HepG2 (cell line): Measurements from ENCODE around the gene IER2. TPM values are rescaled to one million over a fixed set of nuclear protein-coding genes. Genes with fewer than 3 reads are reported as not detected.

Experiments used
- ATAC-seq: fragments of 200-7000 bp; cut with Tn5 transposase; 3 replicates; pipeline ENCODE4 v1.9.1; 2020; ENCODE audit warnings: mild to moderate bottlenecking, moderate library complexity
- BruUV-seq: library from RNA; stranded (reverse); fragments of 400-500 nt; replicated peaks from 2 replicates; lab custom pipeline; 2021; lab: Mats Ljungman, UMichigan
- CTCF ChIA-PET: fragments of 300-600 bp; formaldehyde crosslinking; extraction: SDS; loops from one replicate; lab custom pipeline; 2021; ENCODE audit warnings: low total read pairs, inconsistent platforms, low intra/inter-chr PET ratio; lab: Yijun Ruan, JAX
- POLR2A ChIA-PET: fragments of 350-600 bp; sonication (Branson Sonifier 250); formaldehyde crosslinking; loops from one replicate; lab custom pipeline; 2020; ENCODE audit warnings: antibody characterized with exemption, inconsistent platforms; lab: Yijun Ruan, JAX
- DNase-seq: peaks from one replicate; pipeline ENCODE4 v3.0.0-alpha.2; 2015; ENCODE audit warnings: low spot score
- FAIRE-seq: peaks from 3 replicates; lab custom pipeline; 2011; peaks lifted over from hg19 to GRCh38; lab: Jason Lieb, UNC
- H2AFZ ChIP-seq: one replicate; pipeline ENCODE4 v1.6.1; 2011; ENCODE audit warnings: low read length, inconsistent platforms
- H3K27ac ChIP-seq: fragments of 300-600 bp; 3 replicates; pipeline ENCODE4 v1.8.0; 2011; ENCODE audit warnings: mixed run types, mild to moderate bottlenecking, mixed read lengths, low read length, inconsistent platforms; ENCODE audit not compliant: insufficient read depth; ENCODE audit errors: extremely low read length
- H3K27me3 ChIP-seq, 2 experiments: fragments of 200-600 bp in 1 of 2; 2 replicates in 1 of 2; 3 replicates in 1 of 2; pipeline versions ENCODE4 v1.6.0 to v1.8.0; 2011; ENCODE audit warnings: low read length in 2 of 2, mild to moderate bottlenecking in 2 of 2, moderate library complexity in 2 of 2, inconsistent platforms in 1 of 2; ENCODE audit not compliant: insufficient read depth in 2 of 2, control insufficient read depth in 1 of 2
- H3K36me3 ChIP-seq, 2 experiments: fragments of 200-600 bp in 1 of 2; replicated peaks in 1 of 2; 2 replicates in 1 of 2; 3 replicates in 1 of 2; pipeline versions ENCODE4 v1.5.1 to v1.8.0; 2011; ENCODE audit warnings: low read length in 2 of 2, inconsistent platforms in 1 of 2; ENCODE audit not compliant: insufficient read depth in 2 of 2, control insufficient read depth in 1 of 2
- H3K4me1 ChIP-seq: 2 replicates; pipeline ENCODE4 v1.5.1; 2012; ENCODE audit warnings: low read length, inconsistent platforms; ENCODE audit not compliant: insufficient read depth
- H3K4me2 ChIP-seq: 2 replicates; pipeline ENCODE4 v1.6.0; 2011; ENCODE audit warnings: low read depth, low read length, inconsistent platforms
- H3K4me3 ChIP-seq, 3 experiments: fragments of 200-600 bp in 1 of 3; sonication (generic), shearing (Covaris generic) in 1 of 3; replicated peaks in 1 of 3; 2 replicates each; pipeline ENCODE4 v1.5.1; 2011 to 2016; ENCODE audit warnings: low read length in 3 of 3, inconsistent platforms in 2 of 3, low read depth in 2 of 3, mild to moderate bottlenecking in 2 of 3, control low read depth in 1 of 3, mixed read lengths in 1 of 3; ENCODE audit not compliant: insufficient read depth in 1 of 3
- H3K79me2 ChIP-seq: one replicate; pipeline ENCODE4 v1.6.1; 2011; ENCODE audit warnings: low read length, inconsistent platforms; ENCODE audit not compliant: insufficient read depth
- H3K9ac ChIP-seq: 2 replicates; pipeline ENCODE4 v1.6.0; 2011; ENCODE audit warnings: mild to moderate bottlenecking, low read depth, low read length, inconsistent platforms; ENCODE audit not compliant: insufficient read depth
- H3K9me3 ChIP-seq: 2 replicates; pipeline ENCODE4 v1.5.1; 2012; ENCODE audit warnings: mild to moderate bottlenecking, low read length
- H4K20me1 ChIP-seq: 2 replicates; pipeline ENCODE4 v1.6.0; 2011; ENCODE audit warnings: inconsistent platforms, mild to moderate bottlenecking, low read length, moderate library complexity; ENCODE audit not compliant: insufficient read depth
- ARID4A ChIP-seq: sonication (generic); formaldehyde crosslinking; IDR thresholded peaks from 2 replicates; pipeline ENCODE4 v1.5.0; 2020; ENCODE audit warnings: mild to moderate bottlenecking, missing genetic modification reagents, borderline replicate concordance
- FOXJ3 ChIP-seq: sonication (generic); formaldehyde crosslinking; IDR thresholded peaks from 2 replicates; pipeline ENCODE4 v1.4.0; 2020; ENCODE audit warnings: missing genetic modification reagents, mild to moderate bottlenecking, borderline replicate concordance
- KDM5A ChIP-seq: fragments of 200-600 bp; sonication (generic); IDR thresholded peaks from 2 replicates; pipeline ENCODE4 v1.7.0; 2018; ENCODE audit warnings: antibody characterized with exemption, mild to moderate bottlenecking, low read length, borderline replicate concordance
- NFE2L2 ChIP-seq: fragments of 150-350 bp; IDR thresholded peaks from 2 replicates; pipeline ENCODE4 v1.6.1; 2014; ENCODE audit warnings: low read length
- PAF1 ChIP-seq: IDR thresholded peaks from 2 replicates; pipeline ENCODE4 v1.6.1; 2016; ENCODE audit warnings: missing genetic modification reagents, missing compliant biosample characterization
- POLR2AphosphoS5 ChIP-seq: IDR thresholded peaks from 2 replicates; pipeline ENCODE4 v1.6.1; 2012; ENCODE audit warnings: low read depth, low read length
- RORA ChIP-seq: sonication (generic); formaldehyde crosslinking; IDR thresholded peaks from 2 replicates; pipeline ENCODE4 v1.5.0; 2020; ENCODE audit warnings: mild to moderate bottlenecking, missing genetic modification reagents, moderate library complexity
- YEATS4 ChIP-seq: sonication (generic); formaldehyde crosslinking; IDR thresholded peaks from 2 replicates; pipeline ENCODE4 v1.4.0; 2020; ENCODE audit warnings: missing genetic modification reagents, borderline replicate concordance
- ZBTB21 ChIP-seq: sonication (generic); formaldehyde crosslinking; IDR thresholded peaks from 2 replicates; pipeline ENCODE4 v1.4.0; 2020; ENCODE audit warnings: missing genetic modification reagents
- ZNF329 ChIP-seq: sonication (generic); formaldehyde crosslinking; IDR thresholded peaks from 2 replicates; pipeline ENCODE4 v1.9.0; 2021; ENCODE audit warnings: low read depth, mild to moderate bottlenecking, missing genetic modification reagents
- ZNF431 ChIP-seq: sonication (generic); formaldehyde crosslinking; IDR thresholded peaks from 2 replicates; pipeline ENCODE4 v1.9.0; 2022; ENCODE audit warnings: missing genetic modification reagents, low read depth, mild to moderate bottlenecking, borderline replicate concordance
- ZNF503 ChIP-seq: sonication (generic); formaldehyde crosslinking; IDR thresholded peaks from 2 replicates; pipeline ENCODE4 v1.4.0; 2020; ENCODE audit warnings: missing genetic modification reagents
- ZNF574 ChIP-seq: sonication (generic); formaldehyde crosslinking; IDR thresholded peaks from 2 replicates; pipeline ENCODE4 v1.4.0; 2020; ENCODE audit warnings: missing genetic modification reagents
- ZNF614 ChIP-seq: IDR thresholded peaks from 2 replicates; pipeline ENCODE4 v1.6.1; 2018; ENCODE audit warnings: missing biosample characterization, missing genetic modification reagents, inconsistent platforms, borderline replicate concordance
- ZNF777 ChIP-seq: sonication (generic); formaldehyde crosslinking; IDR thresholded peaks from 2 replicates; pipeline ENCODE4 v1.4.0; 2020; ENCODE audit warnings: missing genetic modification reagents
- WGBS: methylation state at CpG from one replicate; pipeline ENCODE4 v1.1.6; 2017; ENCODE audit warnings: low lambda C conversion rate; 5-methylcytosine and 5-hydroxymethylcytosine counted together
- in situ Hi-C: cut with HindIII; loops from 2 replicates; pipeline ENCODE4 v1.10.0; 2017; ENCODE audit warnings: low pct_unique_long_range_greater_than_20kb; ENCODE audit not compliant: extremely low pct_ligation_motif_present
- intact Hi-C: fragments of 100-400 bp; cut with micrococcal nuclease; formaldehyde crosslinking; loops from one replicate; pipeline ENCODE4 v1.10.0; 2022; ENCODE audit not compliant: unreplicated experiment
- polyA plus RNA-seq, 8 experiments: library from polyadenylated mRNA; depleted of rRNA in 3 of 8; stranded (reverse) in 7 of 8; unstranded in 1 of 8; fragments of >200 nt; fragmentation: Illumina TruSeq in 4 of 8; extraction: Trizol in 4 of 8; gene quantifications; 2 replicates each; pipeline versions ENCODE4 v1.2.1 to v1.2.3, GENCODE V29; 2011 to 2016; ENCODE audit warnings: low read depth in 4 of 8, missing spikeins in 1 of 8, mixed read lengths in 1 of 8; ENCODE audit not compliant: insufficient read depth in 1 of 8
- total RNA-seq, 5 experiments: library from RNA; depleted of rRNA; stranded (reverse); fragments of >200 nt; fragmentation: Illumina TruSeq; extraction: Trizol; gene quantifications; 2 replicates each; pipeline ENCODE4 v1.2.3, GENCODE V29; 2016; ENCODE audit warnings: low read depth in 1 of 5

IER2 gene
- total and polyA plus RNA-seq, 2 of the 13 experiments (the other 11 are each of a cell fraction or from before 2014, with no cell fraction given) = 10.1 to 14.3 TPM

GRCh38 chr19:13153569-13154240 is 3.5 kb downstream of the IER2 start:
- Histone ChIP-seq H3K4me1 (peaks cover 41% of the 10 kb centered on the region), H3K4me2 (peak overlapping the region; percentile 96), H3K36me3 (no peaks in the 10 kb centered on the region), H3K9ac (peak overlapping the region; percentile 94), H2AFZ (no peak overlapping the region), H3K9me3 (no peaks in the 10 kb centered on the region), H3K4me3 (peak overlapping the region; percentile 57 to 91 (median 74)), H3K27ac (peak overlapping the region; percentile 95), H3K79me2 (peaks cover 46% of the 10 kb centered on the region), H3K27me3 (no peaks in the 10 kb centered on the region; a peak in 1 of 5 replicates), H4K20me1 (peaks cover 3% of the 10 kb centered on the region; the same call in 1 of the 2 replicates)
- ATAC-seq (no peak), FAIRE-seq (no peak), DNase-seq (no peak)
- WGBS = 67% methylated on average over 55 of the region's 69 CpGs
- intact Hi-C loops (loop anchor here (5.0 kb wide), 2 partner anchors 36 to 694 kb away; partner anchors contain the start of genes NACC1 and TRMT1), in situ Hi-C loops (loop anchor here (5.0 kb wide), 2 partner anchors 36 to 39 kb away; partner anchors contain the start of genes NACC1 and TRMT1)
- no TSS peak for BruUV-seq
- POLR2A ChIA-PET = interaction anchor here (1.3 to 3.0 kb wide), 11 partner anchors 10 to 99 kb away, joined by 3 to 108 read pairs (median 8); partner anchors contain the start of gene NACC1
- CTCF ChIA-PET = interaction anchor here (1.2 kb wide), 1 partner anchor 42 kb away, joined by 3 read pairs; no protein-coding TSS in a partner anchor
- TF ChIP-seq KDM5A (no peak), YEATS4 (CRISPR knock-in tag) (no peak), ZNF503 (0 out of 2 replicates have a peak, but pooled peaks have one; percentile 8), ARID4A (CRISPR knock-in tag) (no peak), PAF1 (CRISPR knock-in tag) (no peak), ZNF614 (no peak), FOXJ3 (no peak), ZNF329 (CRISPR knock-in tag) (no peak), RORA (CRISPR knock-in tag) (no peak), ZNF777 (CRISPR knock-in tag) (peak; percentile 77; the same call in 1 of the 2 replicates), ZBTB21 (CRISPR knock-in tag) (no peak), POLR2AphosphoS5 (0 out of 2 replicates have a peak, but pooled peaks have one; percentile 25), ZNF574 (CRISPR knock-in tag) (no peak), ZNF431 (CRISPR knock-in tag) (no peak), NFE2L2 (no peak)
